Fibroblast of the aortic adventitia (primary cell): ENCODE measurements around the gene BGLAP. TPM values are rescaled to one million over a fixed set of nuclear protein-coding genes. Genes with fewer than 3 reads are reported as not detected.

Source experiments
- DNase-seq: peaks from one replicate; pipeline ENCODE4 v3.0.0-alpha.2; 2010; ENCODE audit warnings: low read depth
- H3K4me3 ChIP-seq: 2 replicates; pipeline ENCODE4 v1.5.1; 2011; ENCODE audit warnings: low read depth, mild to moderate bottlenecking, control low read depth, low read length, moderate library complexity
- total RNA-seq: library from RNA; depleted of rRNA; stranded (reverse); fragments of >200 nt; gene quantifications from 2 replicates; pipeline ENCODE4 v1.2.3, GENCODE V29; 2012; ENCODE audit warnings: low replicate concordance
- TF ChIP-seq, protein P1 (sequence below): IDR thresholded peaks from 2 replicates; pipeline ENCODE4 v1.5.1; 2011; ENCODE audit warnings: mild to moderate bottlenecking, low read length, control low read depth, inconsistent platforms; ENCODE audit not compliant: insufficient read depth

The BGLAP gene
- total RNA-seq, 1 donor, result 0.18 TPM

DNA sequence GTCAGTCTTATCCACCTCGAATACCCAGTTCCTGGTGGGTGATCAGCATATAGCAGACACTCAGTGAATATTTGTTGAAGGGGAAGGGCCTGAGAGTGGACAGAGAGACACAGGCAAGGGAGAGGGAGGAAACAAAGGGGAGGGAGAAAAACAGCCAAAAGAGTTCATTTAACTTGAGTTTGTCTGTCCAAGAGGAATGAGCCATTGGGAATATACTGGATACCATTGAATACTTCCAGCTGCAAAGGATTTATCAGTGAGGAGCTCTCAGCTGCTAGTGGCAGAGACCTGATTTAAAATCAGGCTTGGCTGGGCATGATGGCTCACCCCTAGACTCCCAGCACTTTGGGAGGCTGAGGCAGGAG is 11.5 kb upstream of the BGLAP start:
- TF ChIP-seq, protein P1, sequence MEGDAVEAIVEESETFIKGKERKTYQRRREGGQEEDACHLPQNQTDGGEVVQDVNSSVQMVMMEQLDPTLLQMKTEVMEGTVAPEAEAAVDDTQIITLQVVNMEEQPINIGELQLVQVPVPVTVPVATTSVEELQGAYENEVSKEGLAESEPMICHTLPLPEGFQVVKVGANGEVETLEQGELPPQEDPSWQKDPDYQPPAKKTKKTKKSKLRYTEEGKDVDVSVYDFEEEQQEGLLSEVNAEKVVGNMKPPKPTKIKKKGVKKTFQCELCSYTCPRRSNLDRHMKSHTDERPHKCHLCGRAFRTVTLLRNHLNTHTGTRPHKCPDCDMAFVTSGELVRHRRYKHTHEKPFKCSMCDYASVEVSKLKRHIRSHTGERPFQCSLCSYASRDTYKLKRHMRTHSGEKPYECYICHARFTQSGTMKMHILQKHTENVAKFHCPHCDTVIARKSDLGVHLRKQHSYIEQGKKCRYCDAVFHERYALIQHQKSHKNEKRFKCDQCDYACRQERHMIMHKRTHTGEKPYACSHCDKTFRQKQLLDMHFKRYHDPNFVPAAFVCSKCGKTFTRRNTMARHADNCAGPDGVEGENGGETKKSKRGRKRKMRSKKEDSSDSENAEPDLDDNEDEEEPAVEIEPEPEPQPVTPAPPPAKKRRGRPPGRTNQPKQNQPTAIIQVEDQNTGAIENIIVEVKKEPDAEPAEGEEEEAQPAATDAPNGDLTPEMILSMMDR, result no peak
- H3K4me3 ChIP-seq, result no peak overlapping the region
- no peak for DNase-seq

DNA sequence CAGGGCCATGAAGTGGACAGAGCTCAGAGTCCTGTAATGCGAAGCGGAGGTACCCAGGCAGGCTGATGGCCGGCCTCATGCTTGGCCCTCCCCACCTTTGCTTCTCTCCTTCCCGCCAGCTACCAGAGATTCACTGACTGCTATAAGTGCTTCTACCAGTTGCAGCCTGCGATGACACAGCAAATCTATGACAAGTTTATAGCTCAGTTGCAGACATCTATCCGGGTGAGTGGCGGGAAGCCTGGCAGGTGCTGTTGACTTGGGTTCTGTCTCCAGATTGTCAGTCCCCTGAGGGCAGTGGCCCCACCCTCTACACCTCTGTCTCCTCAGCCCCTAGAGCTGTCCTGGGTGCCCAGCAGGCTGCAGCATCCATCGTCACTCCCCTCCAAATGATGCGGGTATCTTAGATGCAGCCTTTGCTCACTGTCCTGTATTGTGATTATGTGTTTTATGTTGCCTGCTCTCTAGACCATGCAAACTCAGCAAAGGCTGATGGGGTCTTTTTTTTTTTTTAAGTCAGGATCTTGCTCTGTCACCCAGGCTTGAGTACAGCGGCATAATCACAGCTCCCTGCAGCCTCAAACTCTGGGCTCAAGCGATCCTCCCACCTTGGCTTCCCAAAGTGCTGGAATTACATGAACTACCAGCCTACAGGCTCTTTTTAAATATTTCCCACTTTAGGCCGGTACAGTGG is 9.6 kb upstream of the BGLAP start:
- no peak overlapping the region for H3K4me3 ChIP-seq
- TF ChIP-seq, protein P1, result no peak
- DNase-seq, result no peak

DNA sequence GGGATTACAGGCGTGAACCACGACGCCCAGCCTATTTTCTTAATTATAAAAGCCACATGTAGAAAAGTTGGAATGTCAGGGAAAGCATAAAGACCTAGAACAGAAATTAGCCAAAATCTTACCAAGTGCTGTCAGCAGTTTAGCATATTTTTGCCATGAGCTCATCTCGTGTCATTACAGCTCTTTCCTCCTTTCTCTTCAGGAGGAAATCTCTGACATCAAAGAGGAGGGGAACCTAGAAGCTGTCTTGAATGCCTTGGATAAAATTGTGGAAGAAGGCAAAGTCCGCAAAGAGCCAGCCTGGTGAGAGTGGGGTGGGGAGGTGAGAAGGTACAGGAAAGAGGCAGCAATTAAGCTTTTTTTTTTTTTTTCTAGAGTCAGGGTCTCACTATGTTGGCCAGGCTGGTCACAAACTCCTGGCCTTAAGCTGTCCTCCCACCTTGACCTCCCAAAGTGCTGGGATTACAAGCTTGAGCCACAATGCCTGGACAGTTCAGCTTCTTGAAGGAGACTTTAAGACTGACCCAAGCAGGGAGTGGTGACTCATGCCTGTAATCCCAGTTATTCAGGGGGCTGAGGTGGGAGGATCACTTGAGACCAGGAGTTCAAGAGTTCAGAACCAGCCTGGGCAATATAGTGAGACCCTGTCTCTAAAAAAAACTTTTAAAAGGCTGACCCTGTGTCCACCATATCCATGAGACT is 8.4 kb upstream of the BGLAP start:
- TF ChIP-seq, protein P1, result no peak
- H3K4me3 ChIP-seq, result no peak overlapping the region
- peak; percentile 85 for DNase-seq

DNA sequence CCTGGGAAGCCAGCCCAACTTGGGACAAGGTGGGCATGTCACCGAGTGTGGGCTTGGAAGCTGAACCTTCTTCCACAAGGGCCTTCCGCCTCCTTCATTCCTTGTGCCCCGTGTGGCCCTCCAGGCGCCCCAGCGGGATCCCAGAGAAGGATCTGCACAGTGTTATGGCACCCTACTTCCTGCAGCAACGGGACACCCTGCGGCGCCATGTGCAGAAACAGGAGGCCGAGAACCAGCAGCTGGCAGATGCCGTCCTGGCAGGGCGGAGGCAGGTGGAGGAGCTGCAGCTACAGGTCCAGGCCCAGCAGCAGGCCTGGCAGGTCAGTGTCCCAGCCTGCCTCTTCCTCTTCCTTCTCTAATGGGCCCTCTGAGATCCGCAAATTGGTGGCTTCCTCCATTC is 5.8 kb upstream of the BGLAP start:
- no peak overlapping the region for H3K4me3 ChIP-seq
- no peak for DNase-seq
- TF ChIP-seq, protein P1, result no peak

DNA sequence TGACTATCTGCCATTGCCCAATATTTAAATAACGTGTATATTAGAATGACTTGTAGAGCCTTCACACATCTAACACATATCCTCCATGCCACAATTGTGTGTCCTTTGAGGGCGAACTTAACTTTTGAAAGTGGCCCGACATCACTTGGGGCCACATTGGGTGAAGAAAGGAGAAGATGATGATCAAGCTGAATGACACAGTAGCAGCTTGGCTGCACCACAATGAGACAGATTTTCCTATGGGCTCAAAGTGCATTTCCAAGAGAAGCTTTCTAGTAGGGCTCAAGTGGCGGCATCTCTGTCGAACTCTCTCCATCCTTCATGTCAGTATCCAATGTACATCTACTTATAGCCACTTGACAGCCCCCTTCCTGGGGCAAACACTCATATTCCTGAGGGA is 3.7 kb upstream of the BGLAP start:
- H3K4me3 ChIP-seq, result no peak overlapping the region
- TF ChIP-seq, protein P1, result no peak
- DNase-seq, result no peak

DNA sequence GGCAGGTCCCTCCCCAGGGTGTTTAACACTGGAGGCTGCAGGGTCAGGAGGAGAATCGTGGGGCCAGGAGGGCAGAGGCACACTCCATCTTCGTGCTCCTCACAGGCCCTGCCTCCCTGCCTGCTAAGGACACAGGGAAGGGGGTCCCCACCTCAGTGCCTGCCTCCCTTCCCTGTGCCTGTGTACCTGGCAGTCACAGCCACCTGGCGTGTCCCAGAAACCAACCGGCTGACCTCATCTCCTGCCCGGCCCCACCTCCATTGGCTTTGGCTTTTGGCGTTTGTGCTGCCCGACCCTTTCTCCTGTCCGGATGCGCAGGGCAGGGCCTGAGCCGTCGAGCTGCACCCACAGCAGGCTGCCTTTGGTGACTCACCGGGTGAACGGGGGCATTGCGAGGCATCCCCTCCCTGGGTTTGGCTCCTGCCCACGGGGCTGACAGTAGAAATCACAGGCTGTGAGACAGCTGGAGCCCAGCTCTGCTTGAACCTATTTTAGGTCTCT is 623 bp upstream of the BGLAP start:
- DNase-seq, result no peak
- no peak overlapping the region for H3K4me3 ChIP-seq
- TF ChIP-seq, protein P1, result no peak

DNA sequence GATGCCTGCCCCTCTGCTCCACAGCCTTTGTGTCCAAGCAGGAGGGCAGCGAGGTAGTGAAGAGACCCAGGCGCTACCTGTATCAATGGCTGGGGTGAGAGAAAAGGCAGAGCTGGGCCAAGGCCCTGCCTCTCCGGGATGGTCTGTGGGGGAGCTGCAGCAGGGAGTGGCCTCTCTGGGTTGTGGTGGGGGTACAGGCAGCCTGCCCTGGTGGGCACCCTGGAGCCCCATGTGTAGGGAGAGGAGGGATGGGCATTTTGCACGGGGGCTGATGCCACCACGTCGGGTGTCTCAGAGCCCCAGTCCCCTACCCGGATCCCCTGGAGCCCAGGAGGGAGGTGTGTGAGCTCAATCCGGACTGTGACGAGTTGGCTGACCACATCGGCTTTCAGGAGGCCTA is 754 bp downstream of the BGLAP start:
- TF ChIP-seq, protein P1, result no peak

More for the DNA sequence above, 754 bp downstream of the BGLAP start:
- H3K4me3 ChIP-seq, result no peak overlapping the region
- DNase-seq, result no peak
